NCI-H1436 (cell line): Measurements from ENCODE around the gene ZNF516.

Source experiments
- DNase-seq: peaks from one replicate; lab custom pipeline; 2025; lab: John Stamatoyannopoulos, UW

Gene ZNF516

DNA sequence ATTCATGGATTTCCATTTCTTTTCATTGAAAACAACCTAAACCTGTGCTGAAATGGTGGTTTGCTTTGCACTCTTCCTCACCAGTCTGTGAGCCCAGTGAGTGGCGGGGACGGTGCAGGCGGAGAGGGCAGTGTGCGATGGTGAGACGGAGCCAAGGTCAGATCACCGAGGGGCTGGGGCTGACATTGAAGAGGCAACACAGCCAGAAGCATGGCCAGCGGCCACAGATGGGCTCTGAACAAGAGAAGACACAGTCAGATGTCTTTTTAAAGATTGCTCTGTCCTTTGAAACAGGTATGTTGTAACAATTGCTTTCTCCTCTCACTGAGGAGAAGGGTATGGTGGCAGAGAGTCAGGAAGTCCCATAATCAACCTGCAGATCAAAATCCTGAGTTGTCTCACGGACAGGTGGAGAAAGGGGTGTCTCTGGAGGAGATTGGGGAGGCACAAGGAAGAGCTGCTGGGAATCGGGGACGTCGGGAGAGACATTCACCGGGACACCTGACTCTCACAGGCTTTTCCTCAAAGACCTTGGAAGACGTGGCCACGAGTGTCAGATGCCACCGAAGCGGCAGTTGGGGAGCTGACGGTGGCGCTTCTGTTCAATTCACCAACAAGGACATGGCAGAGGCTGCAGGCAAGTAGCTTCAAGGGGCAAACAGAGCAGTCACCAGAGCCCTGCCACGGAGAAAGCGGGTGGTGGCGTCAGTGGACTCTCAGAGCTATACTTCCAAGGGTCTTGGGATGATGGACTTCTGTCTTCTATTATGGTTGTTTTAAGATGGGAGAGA is 12.1 kb upstream of the ZNF516 start:
- no peak for DNase-seq

DNA sequence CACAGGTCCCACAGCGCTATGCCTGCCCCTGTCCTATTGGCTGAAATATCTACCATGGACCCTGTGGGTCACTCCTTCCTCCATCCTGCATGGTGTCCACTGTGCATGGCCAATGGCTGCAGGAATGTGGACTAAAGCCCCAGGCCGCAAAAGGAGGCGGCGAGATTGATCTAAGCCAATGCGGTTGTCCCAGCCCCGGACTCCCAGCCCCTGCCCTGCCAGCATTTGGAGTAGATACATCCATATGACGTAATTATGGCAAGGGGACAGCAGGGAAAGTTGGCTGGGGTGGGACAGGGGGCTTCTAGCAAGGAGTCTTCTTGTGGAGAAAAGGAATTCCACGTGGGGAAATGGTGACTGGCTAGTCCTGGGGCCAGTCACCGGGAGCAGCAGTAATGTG is 11.4 kb upstream of the ZNF516 start:
- DNase-seq = no peak

DNA sequence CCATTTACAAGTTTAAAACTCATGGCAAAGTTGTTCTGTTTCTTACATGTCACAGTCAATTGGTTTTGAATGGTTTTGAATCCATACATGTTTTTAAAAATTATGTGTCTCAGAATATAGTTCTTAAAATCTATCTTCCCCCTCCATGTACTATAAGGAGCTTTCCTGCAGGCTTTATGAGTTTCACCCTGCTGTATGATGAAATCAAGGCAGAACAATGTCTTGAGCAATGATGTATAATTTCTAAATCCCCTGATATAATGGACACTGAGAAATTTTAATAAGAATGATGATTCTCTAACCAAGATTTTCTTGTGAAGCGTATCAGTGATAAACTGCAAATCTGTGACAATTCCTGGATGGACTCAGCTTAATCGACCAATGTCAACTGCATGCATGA is 10.6 kb upstream of the ZNF516 start:
- no peak for DNase-seq

DNA sequence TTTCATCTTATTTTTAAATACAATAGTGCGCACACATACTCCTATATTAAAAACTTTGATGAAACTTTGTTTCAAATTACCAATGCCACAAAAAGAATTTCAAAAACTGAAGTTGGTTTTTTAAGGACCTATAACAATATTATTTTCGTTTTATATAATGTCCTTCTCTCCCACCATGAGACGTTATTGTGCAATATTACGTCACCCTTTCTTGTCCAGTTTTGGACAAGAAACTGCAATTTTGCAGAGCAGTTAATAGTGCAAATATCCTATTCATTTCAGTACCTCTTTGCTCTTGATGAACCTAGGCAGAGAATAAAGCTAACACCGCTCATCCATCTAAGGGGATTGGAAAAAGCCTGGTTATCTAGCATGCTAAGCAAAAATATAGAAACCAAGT is 9.7 kb upstream of the ZNF516 start:
- no peak for DNase-seq

DNA sequence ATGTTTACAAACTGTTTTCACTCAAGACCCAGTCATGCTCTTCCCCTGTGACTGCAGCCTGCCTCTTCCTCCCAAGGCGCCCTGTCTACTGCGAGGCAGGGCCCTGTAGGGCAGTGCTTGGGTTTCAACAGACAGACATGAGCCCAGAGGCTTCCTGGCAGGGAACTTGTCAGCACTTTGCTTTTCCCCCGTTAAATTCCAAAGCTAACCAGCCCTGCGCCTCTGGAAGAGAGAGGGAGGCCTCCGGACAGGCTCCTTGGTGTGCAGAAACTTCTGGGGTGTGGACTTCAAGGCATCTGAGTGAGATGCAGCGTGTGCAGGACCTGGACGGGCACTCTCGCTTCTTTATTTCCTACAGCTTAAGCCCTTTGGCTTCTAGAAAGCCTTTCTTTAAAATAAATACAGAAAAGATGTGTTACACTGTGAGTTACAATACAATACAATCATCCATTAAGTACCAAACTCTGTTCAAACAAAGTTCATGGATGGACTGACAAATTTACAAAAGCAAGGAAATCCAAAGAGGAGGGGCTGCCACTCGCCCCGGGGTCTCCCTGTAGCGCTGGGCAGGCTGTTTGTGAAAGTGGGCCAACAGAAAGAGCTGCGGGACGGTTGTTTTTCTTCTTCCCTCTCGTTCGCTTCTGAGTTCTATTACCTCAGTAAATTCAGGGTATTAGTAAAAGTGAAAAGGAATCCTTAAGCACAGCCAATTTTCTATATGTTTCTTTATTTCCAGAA is 8.8 kb upstream of the ZNF516 start:
- no peak for DNase-seq

DNA sequence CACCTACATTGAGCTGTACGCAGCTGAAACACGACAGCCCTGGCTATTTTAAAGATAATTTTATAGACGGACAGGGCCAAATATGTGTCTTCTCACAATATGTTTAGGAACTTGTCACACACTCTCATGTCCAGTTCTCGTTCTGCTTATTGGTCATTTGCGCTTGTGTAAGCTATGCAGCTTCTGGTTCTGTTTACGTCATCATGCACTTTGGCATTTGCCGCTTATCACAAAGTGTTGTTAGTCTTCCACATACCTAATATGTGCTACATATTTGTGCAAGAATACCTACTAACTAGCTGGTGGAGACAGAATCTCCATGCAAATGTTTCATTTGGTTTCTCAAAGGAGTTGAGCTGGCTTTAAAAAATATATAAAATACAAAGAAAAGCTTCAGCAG is 7.5 kb upstream of the ZNF516 start:
- DNase-seq = no peak

DNA sequence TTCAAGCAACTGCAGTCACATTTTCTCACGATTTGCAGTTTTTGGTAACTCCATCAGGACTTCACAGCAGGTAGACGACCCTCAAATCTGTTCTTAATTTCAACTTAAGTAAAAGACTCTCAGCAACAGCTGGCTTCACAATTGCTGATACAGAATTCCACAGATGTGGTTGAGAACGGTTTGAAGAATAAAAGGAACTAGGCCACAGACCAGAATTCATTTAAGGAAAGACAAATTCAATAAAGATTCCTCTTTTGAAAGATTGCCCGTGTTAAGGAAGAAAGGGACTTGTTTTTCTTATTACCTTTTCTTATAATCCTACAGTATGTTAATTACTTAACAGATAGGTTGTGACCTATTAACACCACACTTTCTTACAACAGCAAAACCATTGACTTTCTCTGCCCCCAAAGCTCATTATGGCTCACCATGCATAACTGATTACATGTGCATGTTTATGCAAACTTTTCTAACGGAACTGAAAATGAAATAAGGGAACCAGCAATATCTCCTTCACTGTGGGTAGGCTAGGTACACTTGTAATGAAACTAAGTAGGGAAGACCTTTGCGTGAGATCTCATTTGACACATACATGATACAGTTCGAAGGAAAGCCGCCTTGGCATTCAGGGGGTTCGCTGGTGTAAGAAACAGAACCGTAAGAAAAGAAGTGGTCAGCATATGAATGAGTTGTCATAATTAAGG is 4.7 kb upstream of the ZNF516 start:
- no peak for DNase-seq

DNA sequence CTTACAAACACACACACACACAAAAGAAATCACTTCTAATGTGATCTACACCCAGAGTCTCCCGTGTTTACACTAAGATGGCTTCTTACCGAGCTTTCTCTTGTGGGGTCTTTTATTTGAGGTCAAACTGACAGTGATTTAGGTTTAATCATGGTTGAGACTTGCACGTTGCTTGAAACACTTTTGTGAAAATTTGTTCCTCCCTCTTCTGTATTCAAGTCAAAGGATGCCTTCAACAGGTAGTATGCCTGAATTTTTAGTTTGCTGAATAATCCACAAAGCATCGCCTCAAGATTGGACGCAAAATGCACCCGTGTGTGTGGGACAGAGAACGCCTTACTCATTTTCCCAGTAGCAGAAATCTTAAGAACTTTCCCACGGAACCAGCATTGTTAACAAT is 4.0 kb upstream of the ZNF516 start:
- DNase-seq = no peak

DNA sequence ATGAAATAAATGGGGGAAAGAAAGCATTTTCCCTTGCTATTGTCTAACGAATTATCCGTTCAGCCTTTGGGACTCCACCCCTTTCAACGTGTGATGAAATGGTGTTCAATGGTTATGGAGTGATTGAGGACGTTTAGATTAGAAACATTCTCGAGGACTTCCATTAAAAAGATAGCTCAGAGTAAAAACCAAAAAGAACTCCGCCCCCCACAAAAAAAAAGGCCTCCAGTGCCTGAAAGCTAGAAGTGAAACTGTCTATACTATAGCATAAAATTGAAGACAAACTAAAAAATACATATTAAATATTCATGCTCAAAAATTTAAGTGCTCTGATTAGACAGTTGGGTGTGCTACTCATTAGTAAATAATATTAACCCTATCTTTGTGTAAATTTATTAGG is 3.0 kb upstream of the ZNF516 start:
- no peak for DNase-seq

DNA sequence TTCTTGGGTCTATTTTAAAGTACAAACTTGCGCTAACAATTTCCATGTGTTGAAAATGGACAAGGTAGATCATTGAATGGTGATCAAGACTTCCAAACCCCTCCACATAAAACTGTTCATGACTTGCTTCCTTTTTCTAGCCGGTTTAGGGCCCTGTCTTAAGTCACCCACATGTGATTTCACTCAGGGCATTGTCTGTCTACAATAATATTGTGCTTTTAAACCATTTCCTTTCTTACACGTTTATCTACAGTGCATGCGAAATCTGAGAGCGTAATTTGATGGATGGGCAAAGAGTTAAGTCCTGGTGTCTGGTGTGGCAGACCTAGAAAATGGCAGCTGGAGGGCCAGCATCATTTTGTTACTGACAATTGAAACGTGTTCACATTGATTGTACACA is 2.0 kb upstream of the ZNF516 start:
- DNase-seq = no peak

DNA sequence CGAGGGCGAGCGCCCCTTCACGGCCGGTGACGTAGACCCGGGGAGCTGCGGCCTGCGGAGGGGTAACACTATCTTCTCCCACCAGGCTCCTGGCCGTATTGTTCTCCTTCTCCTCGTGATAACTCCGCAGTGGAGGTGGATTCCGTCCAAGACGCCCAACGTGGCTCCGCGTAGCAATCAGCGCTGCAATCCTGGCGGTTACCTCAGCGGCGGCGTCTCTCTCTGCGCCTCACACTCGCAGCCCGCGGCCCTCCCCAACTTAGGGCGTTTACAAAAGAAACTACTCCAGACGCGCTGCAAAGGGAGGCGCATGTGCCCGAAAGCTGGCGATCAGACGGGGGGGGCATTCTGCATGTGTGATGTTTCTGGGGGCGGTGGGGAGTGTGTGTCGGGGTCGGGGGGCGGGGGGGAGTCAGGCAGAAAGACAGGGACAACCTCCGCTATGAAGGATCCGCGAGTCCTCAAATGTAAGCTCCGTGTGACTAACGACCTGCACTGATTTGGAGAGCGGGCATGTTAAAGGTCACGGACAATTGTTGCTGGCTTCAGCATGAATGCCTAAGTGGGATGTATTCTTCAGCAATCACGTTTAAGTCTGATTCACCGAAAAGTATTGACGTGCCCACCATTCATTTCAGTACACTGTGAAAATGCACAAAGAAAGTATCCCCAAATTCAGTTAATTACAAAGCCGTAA is 1.3 kb upstream of the ZNF516 start:
- peak; percentile 77 for DNase-seq

DNA sequence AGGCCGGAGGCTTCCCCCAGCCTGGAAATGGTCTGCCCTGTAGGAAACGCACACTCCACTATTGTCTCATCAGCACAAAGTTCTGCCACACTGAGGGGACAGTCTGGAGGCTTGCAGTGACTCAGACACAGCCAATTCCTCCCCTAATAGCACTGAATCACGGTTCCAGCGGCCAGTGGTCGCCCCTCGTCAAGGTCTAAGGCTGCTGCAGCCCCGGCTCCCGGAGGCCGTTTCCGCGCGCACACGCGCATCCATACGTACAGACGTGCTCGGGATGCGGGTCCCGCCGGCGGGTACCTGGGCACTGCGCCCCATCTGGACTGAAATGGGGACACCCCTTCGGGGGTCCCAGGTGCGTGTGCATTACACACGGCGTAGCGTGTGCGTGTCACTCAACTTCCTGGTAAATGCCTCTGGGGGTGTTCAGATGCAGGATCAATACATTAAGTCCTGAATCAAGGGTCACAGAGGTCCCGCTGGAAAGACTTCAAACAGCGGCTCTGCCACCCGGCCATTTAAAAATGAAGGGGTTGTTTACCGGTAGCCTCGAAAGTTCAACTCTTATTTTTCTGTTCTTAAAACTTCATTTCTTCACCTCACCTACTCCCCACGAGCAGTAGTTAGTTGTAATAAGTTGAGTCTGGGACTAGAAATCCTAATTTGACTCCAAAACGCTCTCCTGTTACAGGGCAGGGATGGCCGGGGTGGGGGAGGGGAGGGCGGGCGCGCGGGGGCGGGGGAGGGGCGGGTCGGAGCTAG is 572 bp upstream of the ZNF516 start:
- no peak for DNase-seq

DNA sequence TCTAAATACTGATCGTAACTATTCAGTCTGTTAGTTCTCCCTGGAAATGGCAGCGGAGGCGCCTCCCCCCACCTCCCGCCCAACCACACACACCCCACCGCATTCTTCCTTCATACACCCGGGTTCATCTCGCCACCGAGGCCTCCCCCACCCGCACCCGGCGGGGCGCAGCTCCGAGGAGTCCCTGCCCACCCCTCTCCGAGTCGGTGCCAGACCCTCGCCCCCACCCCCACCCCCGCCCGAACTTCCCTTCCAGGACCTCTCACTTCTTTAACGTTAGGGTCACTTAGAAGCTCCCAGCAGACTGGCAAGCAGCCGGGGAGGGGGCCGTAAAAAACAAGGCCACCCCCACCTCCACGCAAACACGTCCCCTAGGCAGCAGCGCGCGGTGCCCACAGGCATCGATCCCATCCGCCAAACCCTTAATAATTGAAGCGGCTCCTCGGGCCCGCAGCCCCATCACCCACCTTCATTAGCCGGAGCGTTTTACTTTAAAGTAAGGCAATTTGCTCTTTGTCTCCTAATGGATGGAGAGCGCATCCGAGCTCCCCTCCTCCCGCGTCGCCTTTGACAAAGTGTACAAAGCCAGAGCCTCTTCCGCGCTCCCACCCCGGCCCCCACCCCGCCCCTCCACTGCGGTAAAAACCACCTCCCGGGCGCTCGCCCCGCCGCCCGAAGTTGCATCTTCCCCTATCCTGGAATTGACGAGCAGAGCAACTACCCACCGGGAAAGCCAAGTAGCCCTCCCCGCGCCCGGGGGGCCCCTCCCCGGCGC is 624 bp downstream of the ZNF516 start:
- DNase-seq = peak; percentile 22

DNA sequence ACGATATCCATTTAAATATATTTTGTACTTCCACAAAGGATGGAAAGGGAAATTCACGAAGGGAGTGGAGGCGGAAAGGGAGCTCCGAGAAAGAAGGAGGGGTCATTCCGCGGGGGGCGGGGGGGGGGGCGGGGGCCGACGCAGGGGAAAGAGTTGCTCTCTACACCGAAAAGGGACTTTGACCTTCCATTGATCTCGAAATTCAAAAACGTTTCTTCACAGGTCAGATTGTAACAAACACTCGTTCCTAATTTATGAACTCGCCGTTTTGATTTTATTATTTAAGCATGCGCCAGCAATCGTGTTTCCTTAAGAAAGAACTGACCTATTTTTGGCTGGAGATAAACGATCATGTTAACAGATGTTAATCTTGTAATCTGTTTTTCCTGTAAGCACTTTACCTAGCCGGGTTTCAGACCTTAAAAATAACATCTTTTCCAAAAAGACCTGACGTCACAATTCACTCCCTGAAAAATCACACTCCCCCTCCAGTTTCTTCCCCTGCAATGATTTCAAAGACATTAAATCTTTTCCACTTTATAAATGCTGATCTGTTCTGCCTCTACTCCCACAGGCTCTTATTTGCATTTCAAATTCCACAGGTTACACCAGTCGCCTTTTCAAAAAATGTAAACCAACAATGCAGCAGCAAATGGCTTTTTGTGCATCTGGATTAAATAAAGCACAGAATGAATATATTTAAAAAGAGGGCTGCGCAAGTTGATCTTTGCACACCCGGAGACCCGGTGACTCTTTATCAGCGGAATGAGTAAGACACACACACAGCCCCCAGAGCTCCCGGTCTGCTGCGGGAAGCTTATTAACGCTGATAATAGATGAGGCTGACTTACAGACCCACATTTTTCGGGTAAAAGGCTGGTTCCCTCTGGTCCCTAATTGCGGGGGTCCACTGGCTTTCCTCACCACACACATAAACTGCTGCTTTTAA is 1.6 kb downstream of the ZNF516 start:
- peak; percentile 64 for DNase-seq

DNA sequence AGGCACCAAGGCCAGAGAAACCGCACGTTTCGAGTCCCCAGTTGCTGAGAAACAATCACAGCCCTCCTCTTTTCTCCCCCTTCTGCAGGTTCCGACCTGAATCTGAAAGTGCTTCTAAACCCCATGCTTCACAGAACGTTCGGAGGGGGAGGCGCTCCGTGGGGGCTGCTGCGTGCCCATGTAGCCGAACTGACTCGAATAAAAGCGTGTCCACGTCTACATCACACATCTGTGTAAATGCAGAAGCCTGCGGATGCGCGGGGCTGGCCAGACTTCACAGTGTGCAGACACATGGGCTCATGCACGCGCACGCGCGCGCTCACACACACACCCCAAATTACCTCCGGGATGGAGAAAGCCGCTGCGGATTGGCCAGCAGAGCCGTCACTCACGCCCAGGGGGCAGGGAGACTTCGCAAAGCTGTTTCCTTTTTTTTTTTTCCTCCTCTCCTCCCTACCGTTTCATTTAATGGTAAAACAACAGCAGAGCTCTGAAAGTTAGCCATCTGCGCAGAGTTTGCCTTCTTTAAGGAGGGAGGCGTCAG is 2.3 kb downstream of the ZNF516 start:
- DNase-seq = peak; percentile 97

DNA sequence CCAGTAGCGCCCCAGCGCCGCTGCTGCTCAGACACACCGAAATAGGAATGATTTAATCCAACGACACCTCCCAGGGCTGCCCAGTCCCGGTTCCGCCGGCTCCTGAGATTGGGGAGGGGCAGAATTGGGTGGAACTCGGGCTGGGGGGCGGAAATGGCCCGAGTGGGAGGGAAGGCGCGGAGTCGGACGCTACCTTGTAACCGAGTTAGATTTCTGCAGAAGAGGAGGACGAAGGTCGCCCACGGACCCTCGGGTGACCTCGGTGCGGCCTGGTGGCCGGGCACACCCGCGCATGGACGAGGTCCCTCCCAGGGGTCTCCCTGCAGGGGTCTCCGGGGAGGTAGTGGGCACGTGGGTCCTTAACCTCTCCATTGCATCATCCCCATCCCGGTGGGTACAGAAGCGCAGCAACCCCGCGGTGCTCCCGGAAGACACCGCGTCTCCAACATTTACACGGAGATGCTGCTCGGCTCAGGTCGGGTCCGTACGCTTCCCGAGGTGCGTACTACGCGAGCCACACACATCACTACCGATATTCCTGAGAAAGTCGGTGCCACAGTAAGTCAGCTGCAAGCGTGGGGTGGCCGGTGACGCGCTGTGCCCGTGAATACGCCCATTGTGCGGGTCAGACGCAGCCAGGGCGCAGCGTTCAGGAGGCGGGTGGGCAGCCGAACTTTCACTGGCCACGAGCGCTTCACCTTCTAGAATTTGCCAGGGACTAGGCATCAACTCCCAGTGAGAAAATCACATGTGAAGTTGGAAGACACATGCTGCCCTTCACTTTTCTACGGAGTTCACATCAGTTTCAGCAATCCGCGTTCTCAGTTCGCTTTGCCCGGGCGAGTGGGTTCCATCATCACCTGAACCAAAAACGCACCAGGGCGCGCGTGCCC is 3.0 kb downstream of the ZNF516 start:
- no peak for DNase-seq

DNA sequence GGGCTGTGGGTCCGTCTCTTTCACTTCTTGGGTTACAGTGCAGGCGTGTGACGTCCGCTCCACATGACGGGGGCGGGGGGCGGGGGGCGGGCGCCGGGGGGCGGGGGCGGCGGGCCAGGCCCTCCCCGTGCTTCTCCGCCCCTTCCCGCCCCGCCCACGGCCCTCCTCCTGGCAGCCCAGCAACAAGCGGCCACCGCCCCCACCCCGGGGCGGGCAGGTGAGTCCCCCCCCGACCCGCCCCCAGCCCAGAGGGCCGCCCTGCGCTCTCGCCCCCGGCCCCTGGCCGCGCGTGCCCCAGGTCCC is 3.6 kb downstream of the ZNF516 start:
- DNase-seq = peak; percentile 66

DNA sequence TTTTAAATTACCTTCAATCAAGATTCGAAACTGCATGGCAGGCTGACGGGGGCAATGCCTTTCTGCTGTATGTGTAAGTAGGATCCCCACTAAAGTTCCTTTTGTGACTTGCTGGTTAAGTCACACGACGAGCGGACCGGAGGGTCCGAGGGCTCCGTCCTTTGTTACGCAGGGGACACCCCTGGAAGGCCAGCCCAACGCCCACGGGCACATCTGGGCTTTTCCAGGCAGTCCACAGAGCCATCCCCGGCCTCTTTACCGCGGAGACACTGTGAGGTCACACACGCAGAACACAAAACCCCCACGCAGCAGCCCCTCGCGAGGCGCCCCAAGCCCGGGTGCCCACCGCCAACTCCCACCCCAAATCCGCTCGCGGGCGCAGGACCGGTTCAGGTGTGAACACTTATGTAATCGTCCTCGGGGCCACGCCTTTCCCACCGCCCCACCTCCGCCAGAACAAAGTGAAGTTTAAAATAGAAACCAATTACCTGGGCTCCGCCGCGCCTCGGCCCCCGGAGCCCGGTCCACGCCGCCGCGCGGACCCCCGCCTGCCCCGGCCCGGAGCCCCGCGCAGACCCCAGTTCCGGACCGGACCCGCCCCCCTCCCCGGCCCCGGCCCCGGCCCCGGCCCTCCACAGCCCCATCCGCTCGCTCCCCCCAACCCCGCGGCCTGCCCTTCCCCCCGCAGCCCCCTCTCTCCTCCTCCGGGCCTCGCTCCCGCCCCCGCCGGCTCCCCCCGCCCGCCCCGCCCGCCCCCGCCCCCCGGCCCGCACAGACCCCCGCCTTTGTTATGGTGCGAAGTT is 4.2 kb downstream of the ZNF516 start:
- DNase-seq = peak; percentile 46
